OCI-LY1 (cell line): Measurements from ENCODE around the gene RPGRIP1.

ENCODE experiments used
- CTCF ChIP-seq: fragments of 200-600 bp; sonication (generic), shearing (Covaris generic); IDR thresholded peaks from 2 replicates; pipeline ENCODE4 v1.5.1; 2017; ENCODE audit warnings: mild to moderate bottlenecking, antibody characterized with exemption, low read length, moderate library complexity, mixed read lengths
- EZH2 ChIP-seq: fragments of 200-600 bp; sonication (generic), shearing (Covaris generic); IDR thresholded peaks from 2 replicates; pipeline ENCODE4 v1.8.0; 2017; ENCODE audit warnings: borderline replicate concordance, mixed run types, mild to moderate bottlenecking, antibody characterized with exemption, low read length, moderate library complexity, mixed read lengths

- TF ChIP-seq EZH2 (no peak), CTCF (no peak)
Observed at GRCh38 chr14:21258005-21258888, 21.6 kb upstream of the RPGRIP1 start.
